NOMO-1 treated with DMSO at 0.1 percent for 48 hours (cell line): ENCODE results near the gene SLC25A13.
"Not testable (repeated sequence)": the region's sequence is repeated elsewhere in the genome, so short reads cannot be mapped to it uniquely, and the experiment has no call there.

Source experiments
- DNase-seq: peaks from one replicate; lab custom pipeline; 2025; ENCODE audit not compliant: unreplicated experiment; lab: John Stamatoyannopoulos, UW

Gene SLC25A13, protein sequence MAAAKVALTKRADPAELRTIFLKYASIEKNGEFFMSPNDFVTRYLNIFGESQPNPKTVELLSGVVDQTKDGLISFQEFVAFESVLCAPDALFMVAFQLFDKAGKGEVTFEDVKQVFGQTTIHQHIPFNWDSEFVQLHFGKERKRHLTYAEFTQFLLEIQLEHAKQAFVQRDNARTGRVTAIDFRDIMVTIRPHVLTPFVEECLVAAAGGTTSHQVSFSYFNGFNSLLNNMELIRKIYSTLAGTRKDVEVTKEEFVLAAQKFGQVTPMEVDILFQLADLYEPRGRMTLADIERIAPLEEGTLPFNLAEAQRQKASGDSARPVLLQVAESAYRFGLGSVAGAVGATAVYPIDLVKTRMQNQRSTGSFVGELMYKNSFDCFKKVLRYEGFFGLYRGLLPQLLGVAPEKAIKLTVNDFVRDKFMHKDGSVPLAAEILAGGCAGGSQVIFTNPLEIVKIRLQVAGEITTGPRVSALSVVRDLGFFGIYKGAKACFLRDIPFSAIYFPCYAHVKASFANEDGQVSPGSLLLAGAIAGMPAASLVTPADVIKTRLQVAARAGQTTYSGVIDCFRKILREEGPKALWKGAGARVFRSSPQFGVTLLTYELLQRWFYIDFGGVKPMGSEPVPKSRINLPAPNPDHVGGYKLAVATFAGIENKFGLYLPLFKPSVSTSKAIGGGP

DNA sequence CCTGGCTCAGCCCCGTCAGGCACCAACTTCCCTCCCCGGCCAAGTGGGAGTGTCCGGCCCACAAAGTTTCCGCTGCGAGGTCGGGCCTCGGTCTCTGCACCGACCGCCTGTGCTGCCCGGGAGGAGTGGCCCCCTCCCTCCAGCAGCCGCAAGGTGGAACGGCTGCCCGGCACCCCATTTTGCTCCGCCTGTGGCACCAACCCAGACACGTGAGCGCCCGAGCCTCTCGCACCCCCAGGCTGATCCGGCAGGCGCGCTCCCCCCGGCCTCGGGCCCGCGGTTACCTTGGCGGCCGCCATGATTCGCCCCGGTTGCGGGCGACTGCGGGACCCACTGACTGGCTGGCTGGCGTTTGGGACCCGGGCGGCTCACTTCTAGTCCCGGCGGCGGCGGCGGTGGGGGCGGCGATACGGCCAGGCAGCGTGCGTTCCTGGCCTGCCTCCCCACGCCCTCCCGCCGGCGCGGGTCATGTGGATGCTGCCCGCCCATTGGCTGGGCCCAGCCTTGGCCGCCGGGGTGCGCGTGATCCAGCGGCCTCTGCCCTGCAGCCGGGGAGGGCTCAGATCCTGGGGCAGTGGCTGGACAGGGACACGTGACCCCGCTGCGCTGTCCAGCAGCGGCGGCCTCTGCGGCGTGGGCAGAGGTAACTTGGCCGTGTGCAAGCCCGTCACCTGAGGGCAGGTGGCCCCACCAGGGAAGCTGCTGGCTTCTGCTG lies at the start of gene SLC25A13:
TSS of gene SLC25A13 (minus strand) at position 441 of the 715 bp plus-strand sequence. CDS start at position 299, 142 bp downstream.
- peak; percentile 97 for DNase-seq

DNA sequence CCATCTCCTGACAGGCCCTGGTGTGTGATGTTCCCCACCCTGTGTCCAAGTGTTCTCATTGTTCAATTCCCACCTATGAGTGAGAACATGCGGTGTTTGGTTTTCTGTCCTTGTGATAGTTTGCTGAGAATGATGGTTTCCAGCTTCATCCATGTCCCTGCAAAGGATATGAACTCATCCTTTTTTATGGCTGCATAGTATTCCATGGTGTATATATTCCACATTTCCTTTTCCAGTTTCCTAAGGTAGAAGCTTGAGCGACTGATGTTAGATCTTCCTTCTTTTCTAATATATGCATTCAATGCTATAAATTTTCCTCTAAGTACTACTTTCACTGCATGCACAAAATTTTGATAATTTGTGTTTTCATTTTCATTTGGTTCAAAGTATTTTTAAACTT lies 44.0 kb upstream of the SLC25A13 start:
- DNase-seq = not testable (repeated sequence)

DNA sequence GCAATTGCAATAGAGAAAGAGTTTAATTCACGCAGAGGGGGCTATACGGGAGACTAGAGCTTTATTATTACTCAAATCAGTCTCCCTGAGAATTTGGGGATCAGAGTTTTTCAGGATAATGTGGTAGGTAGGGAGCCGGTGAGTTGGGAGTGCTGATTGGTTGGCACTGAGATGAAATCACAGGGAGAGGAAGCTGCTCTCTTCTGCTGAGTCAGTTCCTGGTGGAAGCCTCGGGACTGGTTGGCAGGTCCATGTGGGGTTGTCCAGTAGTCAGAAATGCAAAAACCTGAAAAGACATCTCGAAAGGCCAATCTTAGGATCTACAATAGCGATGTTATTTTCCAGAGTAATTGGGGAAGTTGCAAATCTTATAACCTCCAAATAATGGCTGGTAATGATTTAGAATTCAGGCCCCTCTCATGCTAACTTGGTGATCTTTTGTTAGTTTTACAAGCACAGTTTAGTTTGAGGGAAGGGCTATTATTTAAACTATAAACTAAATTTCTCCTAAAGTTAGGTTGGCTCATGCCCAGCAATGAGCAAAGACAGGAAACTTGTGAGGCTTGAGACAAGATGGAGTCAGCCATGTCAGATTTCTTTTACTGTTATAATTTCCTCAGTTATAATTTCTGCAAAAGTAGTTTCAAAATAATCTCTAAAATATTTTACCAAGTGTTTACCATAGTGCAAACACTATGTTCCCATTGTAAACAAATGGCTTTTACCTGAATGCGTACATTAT lies 39.4 kb upstream of the SLC25A13 start:
- no peak for DNase-seq

DNA sequence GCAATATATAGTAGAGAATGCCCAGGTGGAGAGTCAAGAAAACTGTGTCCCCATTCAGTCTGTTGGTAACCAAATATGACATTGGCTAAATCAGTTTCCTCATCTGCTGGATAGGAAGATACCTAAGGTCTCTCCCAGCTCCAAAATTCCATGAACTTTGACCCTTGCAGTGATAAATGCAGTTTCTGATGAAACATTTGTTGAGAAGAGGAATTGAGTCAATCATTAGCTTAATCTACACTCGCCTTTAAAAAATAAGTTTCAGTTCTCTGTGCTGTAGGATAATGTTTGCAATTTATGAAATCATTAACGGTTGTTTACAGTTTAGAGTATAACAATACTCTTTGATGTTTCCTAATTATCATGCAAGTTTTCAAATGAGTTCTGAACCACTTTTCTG lies 38.0 kb upstream of the SLC25A13 start:
- peak; percentile 76 for DNase-seq

DNA sequence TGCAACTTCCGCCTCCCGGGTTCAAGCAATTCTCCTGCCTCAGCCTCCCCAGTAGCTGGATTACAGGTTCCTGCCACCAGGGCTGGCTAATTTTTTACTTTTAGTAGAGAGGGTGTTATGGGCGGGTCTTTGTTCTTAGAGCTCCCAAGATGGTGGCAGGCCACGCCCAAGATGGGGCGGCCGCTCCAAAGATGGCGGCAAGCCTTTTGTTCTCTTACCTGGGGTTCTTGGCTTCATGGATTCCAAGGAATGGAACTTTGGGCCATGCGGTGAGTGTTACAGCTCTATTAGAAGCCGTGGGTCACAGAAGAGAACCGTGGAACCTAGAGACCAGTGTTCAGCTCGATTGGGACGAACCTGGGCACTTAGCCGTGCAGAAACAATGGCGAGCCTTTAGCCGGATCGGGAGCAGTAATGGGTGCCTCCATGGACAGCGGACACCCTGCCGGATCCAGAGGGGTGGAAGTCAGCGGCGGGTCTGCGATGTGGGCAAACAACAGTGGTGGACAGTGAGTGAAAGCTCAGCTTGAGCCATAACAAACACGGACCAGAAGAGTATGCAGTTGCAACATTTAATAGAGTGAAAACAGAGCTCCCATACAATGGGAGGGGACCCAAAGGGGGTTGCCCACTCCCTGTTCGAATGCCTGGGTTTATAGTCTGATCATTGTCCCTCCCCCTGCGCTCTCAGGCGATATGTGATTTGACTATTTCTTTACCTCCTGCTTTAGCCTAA lies 36.5 kb upstream of the SLC25A13 start:
- DNase-seq = not testable (repeated sequence)

DNA sequence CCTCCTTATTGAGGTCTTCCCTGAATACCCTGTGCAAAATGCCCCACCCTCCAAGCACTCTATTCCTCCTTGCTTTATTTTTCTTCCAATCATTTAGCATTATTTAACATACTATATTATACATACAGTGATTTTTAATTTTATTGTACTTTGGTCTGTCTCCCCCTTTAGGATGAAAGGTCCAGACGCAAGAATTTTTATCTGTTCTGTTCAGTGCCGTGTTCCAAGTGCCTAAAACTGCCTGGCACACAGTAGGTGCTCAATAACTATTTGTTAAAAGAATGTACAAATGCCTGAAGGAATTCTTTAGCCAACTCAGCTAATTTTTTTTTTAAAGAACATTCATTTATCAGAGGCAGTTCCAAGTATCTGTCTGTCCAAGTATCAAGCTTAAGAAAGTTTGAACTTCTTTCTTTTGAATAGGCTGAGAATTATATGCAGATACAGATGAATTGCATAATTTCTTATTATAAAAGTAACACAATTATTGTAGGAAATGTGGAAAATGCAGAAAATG lies 34.1 kb upstream of the SLC25A13 start:
- DNase-seq = no peak

DNA sequence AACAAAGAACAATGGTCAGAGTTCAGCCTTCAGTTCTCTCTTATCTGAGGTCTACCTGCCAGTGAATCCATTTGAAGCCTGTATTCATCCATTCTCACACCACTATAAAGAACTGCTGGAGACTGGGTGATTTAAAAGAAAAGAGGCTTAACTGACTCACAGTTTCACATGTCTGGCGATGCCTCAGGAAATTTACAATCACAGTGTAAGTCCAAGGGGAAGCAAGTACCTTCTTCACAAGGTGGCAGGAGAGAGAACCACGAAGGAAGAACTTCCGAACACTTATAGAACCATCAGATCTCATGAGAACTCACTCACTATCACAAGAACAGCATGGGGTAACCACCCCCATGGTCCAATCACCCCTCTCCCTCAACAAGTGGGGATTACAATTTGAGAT lies 33.0 kb upstream of the SLC25A13 start:
- DNase-seq = no peak

DNA sequence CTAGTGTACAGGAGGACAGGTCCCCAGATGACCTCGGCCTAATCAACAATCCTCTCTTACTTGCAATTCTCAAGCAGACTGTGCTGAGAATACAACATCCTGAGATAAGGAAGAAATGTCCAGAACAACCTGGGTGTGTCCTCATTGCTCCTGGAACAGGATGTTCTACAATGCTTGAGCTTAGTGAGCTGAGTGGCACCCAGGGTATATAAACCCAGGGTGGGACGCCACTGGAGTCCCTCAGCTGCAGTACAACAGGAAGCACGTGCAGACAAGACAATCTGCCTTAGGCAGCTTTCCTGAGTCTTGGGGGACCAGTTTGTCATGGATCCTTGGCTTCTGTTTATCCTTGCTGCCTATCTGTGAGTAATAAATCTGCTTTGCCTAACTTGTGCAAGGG lies 27.7 kb upstream of the SLC25A13 start:
- no peak for DNase-seq

DNA sequence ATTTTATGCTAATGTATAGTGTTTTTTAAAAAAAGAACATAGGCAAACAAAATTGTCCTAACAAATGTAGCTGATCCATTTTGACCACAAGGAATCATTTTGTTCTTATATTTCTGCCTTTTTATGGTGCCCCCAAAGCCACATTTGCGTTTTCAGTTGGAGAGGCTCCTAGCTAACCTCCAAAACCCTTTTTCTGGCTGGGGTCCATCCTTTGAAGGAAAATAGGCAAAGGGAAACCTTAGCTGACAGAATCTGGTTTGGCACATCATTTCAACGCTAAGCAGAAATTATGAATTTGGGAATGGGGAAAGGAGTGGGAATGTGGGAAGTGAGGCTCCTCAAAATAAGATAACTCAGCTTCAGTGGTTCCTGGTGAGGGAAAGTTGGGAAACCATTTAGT lies 25.6 kb upstream of the SLC25A13 start:
- DNase-seq = no peak

DNA sequence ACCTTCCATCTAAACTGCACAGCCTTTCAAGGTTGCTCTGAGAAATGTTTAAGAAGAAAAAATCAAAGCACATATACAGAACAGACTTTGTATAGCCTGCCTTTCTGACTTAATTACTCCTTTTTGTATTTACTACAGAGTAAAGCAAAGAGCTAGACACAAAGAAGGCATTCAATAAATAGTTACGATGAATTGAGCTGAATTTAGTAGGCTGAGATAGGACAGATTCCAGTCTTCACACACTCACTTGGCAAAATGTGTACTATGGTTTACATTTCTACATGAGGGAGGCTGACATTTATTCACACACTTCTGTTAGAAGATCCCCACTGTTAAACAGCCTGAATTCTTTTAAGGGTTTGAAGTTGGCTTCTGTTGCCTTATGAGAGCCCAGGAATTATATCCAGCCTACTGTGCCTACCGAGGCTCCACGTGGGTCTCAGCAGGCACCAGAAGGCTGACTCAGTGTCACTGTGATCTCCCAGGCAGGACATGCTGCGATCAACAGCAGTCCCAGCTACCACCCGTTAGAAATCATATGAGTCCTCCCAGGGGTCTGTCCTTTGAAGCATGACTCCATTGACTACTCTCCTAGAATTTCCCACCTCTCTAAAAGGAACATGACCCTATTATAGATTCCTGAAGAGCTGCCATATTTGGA lies 24.5 kb upstream of the SLC25A13 start:
- no peak for DNase-seq

DNA sequence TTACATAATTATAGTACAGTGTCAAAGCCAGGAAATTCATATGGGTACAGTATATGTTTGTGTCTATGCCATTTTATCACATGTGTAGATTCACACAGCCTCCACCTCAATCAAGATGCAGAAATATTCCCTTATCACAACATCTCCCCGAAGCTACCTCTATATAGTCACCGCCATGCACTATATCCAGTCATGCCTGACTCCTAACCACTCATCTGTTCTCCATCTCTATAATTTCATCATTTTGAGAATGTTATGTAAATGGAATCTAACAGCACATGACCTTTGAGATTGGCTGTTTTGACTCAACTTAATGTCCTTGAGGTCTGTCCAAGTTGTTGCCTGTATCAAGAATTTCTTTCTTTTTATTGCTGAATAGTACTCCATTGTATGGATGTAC lies 22.3 kb upstream of the SLC25A13 start:
- no peak for DNase-seq

DNA sequence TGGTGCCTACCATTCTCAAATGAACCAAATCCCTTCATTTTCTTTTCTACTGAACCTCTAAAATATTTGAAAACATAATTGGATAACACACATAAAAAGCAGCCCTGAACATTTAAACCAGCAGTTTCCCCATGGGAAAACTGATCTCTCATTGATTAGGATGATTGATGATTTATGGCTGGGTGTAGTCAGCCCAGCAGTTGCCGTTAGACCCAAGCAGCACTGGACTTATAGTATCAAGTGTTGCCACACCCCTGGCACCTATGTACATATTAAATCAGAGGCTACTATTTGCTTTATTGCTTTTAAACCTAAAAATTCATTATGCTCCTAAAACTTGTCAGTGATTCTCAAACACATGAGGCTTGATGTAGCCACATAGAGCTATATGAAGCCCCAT lies 20.2 kb upstream of the SLC25A13 start:
- DNase-seq = no peak

DNA sequence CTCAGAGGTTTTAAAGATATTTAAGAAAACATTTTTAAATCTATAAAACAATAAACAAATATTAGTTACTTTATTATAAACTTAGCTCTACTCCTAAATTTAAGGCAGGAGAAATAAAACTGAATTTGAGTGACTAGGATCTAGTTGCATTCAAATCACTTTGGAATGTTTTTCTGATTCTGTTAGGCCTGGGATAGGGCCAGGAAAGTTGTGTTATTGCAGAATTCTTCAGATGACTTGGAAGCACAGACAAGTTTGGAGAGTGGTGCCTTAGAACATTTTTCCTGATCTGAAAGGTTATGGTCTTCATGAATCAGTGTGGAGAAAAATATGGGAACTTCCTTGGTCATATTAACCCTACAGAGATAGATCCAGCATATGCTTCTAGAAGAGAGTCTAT lies 15.6 kb upstream of the SLC25A13 start:
- no peak for DNase-seq

DNA sequence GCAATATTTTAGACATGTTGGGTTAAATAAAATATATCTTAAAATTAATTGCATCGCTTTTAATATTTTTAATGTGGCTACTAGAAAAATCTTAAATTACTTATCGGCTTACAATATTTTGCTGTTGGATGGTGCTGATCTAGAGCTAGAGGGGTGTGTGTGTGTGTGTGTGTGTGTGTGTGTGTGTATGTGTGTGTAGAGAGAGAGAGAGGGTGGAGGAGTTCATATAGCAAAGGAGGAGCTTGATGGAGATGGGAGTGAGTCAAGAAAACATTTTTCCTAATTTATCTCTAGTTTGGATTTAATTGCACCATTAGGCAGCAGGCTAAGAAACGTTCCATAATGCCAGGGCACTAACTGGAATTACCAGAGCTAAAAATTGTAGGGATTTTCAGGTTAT lies 10.4 kb upstream of the SLC25A13 start:
- DNase-seq = no peak

DNA sequence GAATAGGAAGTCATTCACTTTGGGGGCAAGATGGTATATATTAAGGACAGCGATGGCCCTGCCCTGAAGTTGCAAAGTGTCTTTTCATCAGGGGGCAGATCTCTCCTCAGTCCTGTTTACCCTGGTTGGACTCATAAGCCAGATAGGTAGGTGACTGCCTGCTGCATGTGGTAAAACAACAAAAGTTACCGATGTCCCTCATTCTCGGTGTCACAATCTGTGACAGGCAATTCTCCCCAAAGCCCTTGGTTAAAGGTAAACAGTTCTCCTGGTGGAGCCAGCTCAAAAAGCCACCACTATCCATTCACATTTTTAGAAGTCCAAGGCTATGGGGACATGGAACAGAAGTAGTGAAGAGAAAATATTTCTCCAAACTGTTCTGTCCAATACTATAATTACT lies 9.9 kb upstream of the SLC25A13 start:
- no peak for DNase-seq

DNA sequence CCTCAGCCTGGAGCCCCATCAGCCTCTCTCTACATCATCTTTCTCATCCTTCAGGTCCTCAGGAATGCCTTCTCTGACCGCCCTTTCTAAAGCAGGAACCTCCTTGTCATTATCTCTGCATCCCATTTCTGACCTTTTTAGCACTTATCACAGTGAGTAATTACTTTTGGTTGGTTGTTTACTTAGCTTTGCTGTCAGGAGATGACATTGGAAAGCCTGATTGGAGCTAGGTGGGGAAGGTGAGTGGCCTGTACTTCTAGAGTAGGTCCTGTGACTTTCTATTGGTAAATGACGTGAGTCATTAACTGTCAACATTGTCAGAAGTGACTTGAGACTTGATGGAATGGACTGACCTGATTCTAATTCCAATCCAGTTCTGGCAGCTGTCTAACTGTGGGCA lies 9.3 kb upstream of the SLC25A13 start:
- no peak for DNase-seq

DNA sequence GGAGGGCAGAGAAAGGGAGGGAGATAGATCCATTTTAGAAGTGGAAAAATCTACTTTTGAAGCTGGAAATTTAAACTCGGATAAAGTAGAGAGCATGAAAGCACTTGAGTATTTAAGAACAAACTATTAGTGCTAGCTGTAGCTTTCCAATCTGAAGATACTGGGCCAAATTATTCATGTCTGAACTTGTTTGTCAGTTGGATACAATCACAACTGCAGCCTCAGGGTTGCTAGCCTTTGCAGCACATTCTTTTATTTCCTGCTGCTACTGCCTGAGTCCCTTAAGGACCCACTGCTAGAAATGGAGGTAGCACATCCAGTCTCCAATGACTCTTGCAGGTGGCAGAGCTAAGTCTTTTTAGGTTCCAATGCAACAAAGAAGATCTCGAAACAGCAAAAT lies 8.3 kb upstream of the SLC25A13 start:
- DNase-seq = no peak

DNA sequence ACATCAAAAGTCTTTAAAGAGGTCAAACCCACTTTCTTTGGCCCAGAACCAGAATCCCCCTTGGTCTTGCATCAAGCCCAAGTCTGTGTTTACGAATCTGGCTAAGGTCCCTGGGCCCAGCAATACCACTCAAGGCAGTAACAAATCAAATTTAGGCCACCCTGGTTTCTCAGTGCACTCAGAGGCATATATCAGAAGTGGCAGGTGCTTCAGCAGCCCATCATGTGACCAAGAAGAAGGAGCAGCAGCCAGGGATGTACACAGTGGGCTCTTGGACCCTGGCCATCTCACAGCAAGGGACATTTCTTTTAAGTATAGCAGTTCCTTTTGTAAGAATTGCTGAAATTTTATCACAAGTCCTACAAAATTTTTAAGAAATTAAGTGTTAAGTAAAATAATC lies 7.3 kb upstream of the SLC25A13 start:
- no peak for DNase-seq

DNA sequence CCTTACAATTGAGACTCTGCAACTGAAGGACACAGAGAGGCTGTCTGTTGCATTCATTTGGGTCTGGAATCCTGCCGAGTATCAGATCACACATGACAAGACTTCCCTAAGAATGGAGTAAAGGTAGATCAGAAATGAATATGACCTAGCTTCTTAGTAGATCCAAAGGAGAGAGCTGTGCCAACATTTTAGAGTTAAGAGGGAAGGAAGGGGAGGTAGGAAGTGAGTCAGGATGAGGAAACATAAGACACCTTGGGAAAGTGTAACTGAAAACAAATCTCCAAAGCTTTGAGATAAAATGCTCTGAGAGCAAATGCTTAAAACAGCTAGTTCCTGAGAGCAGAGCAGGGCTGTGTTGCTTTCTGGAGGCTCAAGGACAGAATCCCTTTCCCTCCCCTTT lies 6.1 kb upstream of the SLC25A13 start:
- DNase-seq = no peak

DNA sequence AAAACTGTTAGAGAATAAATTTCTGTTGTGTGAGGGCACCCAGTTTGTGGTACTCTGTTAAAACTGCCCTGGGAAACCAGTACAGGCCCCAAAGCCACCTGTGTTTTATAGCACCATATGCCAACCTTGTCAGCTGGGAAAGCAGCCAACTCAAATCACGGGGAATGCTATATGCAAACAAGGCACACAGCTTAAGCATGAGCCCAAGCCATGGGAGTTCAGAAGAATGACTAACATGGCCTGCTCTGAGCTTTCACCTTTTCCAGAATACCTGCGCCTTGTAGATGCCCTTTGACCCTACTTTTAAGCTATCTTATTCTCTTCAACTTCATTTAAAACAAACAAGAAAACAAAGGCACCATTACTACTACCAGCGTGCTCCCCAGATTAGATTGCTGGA lies 5.5 kb upstream of the SLC25A13 start:
- no peak for DNase-seq
